Measurements from ENCODE around the gene POLR3C.

DNA sequence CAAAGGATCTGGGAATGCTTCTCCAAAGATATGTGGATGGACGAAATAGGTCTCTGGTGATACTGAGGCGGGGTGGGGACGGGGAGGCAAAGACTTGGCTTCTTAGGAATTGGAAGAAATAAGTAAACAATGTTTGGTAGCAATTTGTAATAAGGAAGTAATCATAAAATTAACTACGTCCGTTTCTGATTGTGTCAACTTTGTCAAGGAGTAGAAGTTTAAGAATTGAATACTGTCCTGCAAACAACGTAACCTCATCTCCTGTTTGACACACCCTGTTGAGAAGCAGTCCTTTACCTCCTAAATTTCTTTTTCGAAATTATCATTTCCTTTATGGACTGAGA, 471 bp downstream of the POLR3C start:
- TF ChIP-seq, protein P1, sequence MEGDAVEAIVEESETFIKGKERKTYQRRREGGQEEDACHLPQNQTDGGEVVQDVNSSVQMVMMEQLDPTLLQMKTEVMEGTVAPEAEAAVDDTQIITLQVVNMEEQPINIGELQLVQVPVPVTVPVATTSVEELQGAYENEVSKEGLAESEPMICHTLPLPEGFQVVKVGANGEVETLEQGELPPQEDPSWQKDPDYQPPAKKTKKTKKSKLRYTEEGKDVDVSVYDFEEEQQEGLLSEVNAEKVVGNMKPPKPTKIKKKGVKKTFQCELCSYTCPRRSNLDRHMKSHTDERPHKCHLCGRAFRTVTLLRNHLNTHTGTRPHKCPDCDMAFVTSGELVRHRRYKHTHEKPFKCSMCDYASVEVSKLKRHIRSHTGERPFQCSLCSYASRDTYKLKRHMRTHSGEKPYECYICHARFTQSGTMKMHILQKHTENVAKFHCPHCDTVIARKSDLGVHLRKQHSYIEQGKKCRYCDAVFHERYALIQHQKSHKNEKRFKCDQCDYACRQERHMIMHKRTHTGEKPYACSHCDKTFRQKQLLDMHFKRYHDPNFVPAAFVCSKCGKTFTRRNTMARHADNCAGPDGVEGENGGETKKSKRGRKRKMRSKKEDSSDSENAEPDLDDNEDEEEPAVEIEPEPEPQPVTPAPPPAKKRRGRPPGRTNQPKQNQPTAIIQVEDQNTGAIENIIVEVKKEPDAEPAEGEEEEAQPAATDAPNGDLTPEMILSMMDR (IDR thresholded peaks at IDR 0.05; ENCODE audit: low read depth, low read length): no peak
- no peak for TF ChIP-seq EZH2phosphoT487 (IDR thresholded peaks at IDR 0.05; ENCODE audit: low read depth)

All from OCI-LY3 (cell line).